ENCODE measurements around the gene CELSR1. TPM values are rescaled to one million over a fixed set of nuclear protein-coding genes. Genes with fewer than 3 reads are reported as not detected.

The CELSR1 gene
- total RNA-seq, 3 donors from 2014 or later: 1.9 to 4.2 (median 2.5) TPM

DNA sequence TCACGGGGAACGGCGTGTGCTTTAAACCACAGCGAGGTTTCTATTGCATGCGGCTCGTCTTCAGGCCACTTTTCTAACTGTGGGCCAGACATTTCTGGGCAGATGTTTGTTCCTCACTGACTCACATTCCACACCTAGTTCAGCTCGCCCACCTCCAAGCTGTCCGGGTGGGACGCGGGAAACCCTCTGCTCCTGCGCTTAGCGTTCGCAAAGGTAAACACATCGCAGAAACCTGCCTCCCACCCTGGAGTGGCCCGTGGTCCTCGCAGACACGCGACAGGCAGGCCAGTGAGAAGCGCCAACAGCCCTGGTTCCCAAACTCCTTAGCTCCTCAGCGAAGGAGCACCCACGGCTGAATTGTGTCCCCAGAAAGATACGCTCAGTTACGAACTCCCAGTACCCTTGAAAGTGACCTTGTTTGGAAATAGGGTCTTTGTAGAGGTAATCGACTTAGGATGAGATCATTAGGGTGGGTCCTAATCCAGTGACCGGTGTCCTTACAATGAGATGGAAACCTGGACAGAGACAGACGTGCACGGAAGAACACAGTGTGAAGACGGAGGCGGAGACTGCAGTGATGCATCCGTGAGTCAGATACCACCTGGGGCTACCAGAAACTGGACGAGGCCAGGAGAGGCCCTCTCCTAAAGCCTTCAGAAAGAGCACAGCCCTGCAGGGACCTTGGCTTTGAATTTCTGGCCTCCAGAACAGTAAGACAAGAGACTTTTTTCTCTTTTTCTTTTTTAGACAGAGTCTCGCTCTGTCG is 82.7 kb downstream of the CELSR1 start:
- Histone ChIP-seq H3K4me1 (ENCODE audit: low read depth) (no peaks in the 10 kb centered on the region), H3K4me3 (no peak overlapping the region), H3K36me3 (ENCODE audit: low read depth) (no peaks in the 10 kb centered on the region), H3K9me3 (no peaks in the 10 kb centered on the region)
- ATAC-seq (no peak), DNase-seq (peak in 1 of 3 donors; percentile 17)
- TF ChIP-seq, protein P1, sequence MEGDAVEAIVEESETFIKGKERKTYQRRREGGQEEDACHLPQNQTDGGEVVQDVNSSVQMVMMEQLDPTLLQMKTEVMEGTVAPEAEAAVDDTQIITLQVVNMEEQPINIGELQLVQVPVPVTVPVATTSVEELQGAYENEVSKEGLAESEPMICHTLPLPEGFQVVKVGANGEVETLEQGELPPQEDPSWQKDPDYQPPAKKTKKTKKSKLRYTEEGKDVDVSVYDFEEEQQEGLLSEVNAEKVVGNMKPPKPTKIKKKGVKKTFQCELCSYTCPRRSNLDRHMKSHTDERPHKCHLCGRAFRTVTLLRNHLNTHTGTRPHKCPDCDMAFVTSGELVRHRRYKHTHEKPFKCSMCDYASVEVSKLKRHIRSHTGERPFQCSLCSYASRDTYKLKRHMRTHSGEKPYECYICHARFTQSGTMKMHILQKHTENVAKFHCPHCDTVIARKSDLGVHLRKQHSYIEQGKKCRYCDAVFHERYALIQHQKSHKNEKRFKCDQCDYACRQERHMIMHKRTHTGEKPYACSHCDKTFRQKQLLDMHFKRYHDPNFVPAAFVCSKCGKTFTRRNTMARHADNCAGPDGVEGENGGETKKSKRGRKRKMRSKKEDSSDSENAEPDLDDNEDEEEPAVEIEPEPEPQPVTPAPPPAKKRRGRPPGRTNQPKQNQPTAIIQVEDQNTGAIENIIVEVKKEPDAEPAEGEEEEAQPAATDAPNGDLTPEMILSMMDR (IDR thresholded peaks at IDR 0.05): no peak
- intact Hi-C loops (cut with DNase I, micrococcal nuclease): no loop called here

DNA sequence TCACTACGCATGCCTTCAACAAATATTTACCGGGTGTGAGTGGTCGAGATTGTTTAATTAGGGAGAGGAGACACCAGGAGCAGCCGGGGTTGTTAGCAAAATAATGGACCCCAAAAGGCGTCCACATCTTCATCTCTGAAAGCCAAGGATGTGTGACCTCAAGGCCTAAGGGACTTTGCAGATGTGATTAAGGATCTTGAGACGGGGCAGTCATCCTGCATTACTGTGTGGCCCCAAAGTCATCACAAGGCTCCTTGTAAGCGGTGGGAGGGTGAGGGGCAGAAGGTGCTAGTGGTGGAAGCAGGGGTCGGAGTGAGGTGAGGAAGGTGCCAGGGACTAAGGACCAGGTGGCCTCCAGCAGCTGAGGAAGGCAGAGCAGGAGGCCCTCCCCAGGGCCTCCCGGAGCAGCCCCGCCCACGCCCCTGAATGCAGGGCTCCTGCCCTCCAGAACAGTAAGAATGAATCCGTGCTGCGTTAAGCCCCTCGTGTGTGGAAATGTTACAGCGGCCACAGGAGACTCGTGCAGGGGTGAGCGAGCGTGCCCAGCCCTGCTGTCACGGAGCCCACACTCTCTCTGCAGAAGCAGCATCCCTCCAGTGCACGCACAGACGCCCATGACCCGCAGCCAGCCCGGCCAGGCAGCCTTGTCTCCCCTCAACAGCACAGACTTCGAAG is 83.5 kb downstream of the CELSR1 start:
- no peak overlapping the region for H3K4me3 ChIP-seq
- TF ChIP-seq, protein P1 (IDR thresholded peaks at IDR 0.05): no peak
- intact Hi-C loops (cut with DNase I, micrococcal nuclease): no loop called here
- no peaks in the 10 kb centered on the region for H3K9me3 ChIP-seq
- no peaks in the 10 kb centered on the region for H3K36me3 ChIP-seq (ENCODE audit: low read depth)
- ATAC-seq (no peak), DNase-seq (peak in 1 of 3 donors; percentile 26)
- no peaks in the 10 kb centered on the region for H3K4me1 ChIP-seq (ENCODE audit: low read depth)

DNA sequence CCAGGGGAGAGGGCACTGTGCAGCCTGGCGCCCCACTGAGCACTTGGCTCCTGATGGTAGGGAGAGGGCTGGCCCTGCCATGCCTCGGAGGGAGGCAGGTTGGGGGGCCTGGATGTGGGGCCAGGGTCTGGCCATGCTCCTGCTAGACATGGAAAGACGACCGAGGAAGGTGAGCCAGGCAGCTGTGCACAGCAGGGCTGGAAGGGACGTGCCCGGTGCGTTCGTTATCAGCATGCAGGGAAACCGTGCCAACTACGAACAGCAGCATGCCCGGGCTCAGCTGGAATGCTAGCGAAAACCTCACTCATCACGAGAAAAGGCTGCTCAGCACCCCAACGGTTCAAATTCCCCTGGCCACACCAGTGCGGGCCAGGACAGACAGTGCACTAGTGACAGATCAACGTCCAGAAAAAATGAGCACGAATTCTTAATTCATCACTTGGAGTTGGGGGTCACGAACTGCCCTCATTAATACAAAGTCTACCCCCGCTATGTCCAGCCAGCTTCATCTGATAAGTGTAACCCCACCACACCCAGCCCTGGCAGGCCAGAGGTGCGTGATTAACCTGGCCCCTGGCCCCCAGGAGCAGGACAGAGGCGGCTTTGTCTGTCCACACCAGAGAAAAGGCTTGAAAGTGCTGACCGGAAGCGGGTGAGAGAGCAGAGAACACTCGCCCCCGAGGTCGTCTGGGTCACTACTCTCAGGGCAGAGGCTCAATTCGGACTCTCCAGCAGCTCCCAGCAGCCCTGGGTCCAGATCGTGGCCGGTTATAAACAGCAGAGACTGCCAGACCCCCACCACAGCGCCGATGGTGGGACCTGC is 84.2 kb downstream of the CELSR1 start:
- ATAC-seq (no peak), DNase-seq (peak in 1 of 3 donors; percentile 47)
- TF ChIP-seq, protein P1 (IDR thresholded peaks at IDR 0.05): no peak
- H3K4me1 ChIP-seq (ENCODE audit: low read depth): no peaks in the 10 kb centered on the region
- no peaks in the 10 kb centered on the region for H3K9me3 ChIP-seq
- intact Hi-C loops (cut with DNase I, micrococcal nuclease): no loop called here
- no peaks in the 10 kb centered on the region for H3K36me3 ChIP-seq (ENCODE audit: low read depth)
- no peak overlapping the region for H3K4me3 ChIP-seq

DNA sequence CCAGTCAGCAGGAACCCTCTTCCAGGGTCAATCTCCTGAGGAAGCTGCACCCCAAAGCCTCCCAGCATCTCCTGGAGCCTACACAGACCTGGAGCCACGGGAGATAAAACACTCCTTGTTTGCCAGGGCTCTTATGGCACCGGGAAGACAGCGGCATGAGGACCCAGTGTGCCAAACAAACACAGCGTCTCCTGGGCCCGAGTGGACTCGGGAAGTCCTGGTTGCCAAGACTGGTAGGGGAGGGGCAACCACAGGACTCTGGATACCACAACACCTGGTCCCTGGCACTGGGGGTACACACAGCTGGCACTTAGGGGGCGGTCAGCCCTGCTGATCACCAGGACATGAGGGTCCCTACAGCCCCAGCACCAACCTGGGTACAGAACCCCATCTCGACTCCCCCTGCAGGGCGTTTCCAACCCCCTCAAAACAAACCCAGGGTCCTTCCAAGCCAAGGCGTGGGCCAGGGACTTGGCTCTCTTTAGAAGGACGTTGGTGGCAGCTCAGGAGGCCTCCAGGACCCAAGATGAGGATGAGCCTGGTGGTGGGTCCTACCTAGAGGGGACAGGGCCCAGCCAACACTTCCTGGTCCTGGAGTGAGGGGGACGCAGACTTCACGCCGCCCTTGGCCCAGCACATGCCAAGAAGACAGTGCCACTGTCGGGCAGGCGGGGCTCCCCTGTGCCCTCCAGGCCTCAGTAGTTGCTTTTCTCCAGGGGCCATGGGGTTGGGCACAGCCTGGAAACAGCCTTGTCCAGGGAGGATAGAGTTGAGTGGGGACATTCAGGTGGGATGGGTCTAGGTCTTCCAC is 85.0 kb downstream of the CELSR1 start:
- Histone ChIP-seq H3K9me3 (no peaks in the 10 kb centered on the region), H3K36me3 (ENCODE audit: low read depth) (no peaks in the 10 kb centered on the region), H3K4me3 (no peak overlapping the region), H3K4me1 (ENCODE audit: low read depth) (no peaks in the 10 kb centered on the region)
- DNase-seq: peak in 1 of 3 donors; percentile 36
- TF ChIP-seq, protein P1 (IDR thresholded peaks at IDR 0.05): no peak
- ATAC-seq: no peak
- intact Hi-C loops (cut with DNase I, micrococcal nuclease): no loop called here

DNA sequence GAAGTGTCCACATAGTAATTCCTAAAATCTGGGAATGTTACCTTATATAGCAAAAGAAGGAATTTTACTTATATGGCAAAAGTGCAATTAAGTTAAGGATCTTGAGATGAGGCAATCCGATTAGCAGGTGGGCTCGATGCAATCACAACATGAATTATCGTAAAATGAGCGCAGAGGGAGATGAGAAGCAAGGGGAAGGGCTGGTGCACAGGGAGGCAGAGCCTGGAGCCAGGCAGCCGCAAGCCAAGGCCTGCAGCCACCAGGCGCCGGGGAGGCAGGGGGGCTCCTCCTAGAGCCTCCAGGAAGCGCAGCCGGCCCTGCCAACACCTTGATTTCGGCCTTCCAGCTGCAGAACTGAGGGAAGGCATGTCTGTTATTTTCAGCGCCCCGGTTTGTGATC is 85.7 kb downstream of the CELSR1 start:
- DNase-seq (peak in 1 of 3 donors; percentile 12), ATAC-seq (no peak)
- no peaks in the 10 kb centered on the region for H3K9me3 ChIP-seq
- intact Hi-C loops (cut with DNase I, micrococcal nuclease): no loop called here
- no peaks in the 10 kb centered on the region for H3K36me3 ChIP-seq (ENCODE audit: low read depth)
- TF ChIP-seq, protein P1 (IDR thresholded peaks at IDR 0.05): no peak
- no peaks in the 10 kb centered on the region for H3K4me1 ChIP-seq (ENCODE audit: low read depth)
- no peak overlapping the region for H3K4me3 ChIP-seq
